IMR-90 (cell line): ENCODE results near the gene NUDT19. TPM values are rescaled to one million over a fixed set of nuclear protein-coding genes. Genes with fewer than 3 reads are reported as not detected.

Experiments used
- ATAC-seq: fragments of 200-7000 bp; cut with Tn5 transposase; 2 replicates; pipeline ENCODE4 v1.9.1; 2020; ENCODE audit warnings: low read depth, mild to moderate bottlenecking, moderate library complexity
- BruUV-seq: library from RNA; stranded (reverse); fragments of 400-500 nt; replicated peaks from 2 replicates; lab custom pipeline; 2021; lab: Mats Ljungman, UMichigan
- CTCF ChIA-PET: fragments of 300-600 bp; formaldehyde crosslinking; extraction: SDS; loops from one replicate; lab custom pipeline; 2021; ENCODE audit warnings: antibody characterized with exemption; lab: Yijun Ruan, JAX
- POLR2A ChIA-PET: fragments of 300-600 bp; sonication (Branson Sonifier 250); formaldehyde crosslinking; loops from one replicate; lab custom pipeline; 2022; ENCODE audit warnings: antibody characterized with exemption; ENCODE audit not compliant: unreplicated experiment; lab: Charles Lee
- DNase-seq: peaks from one replicate; pipeline ENCODE4 v3.0.0; 2013
- H2AFZ ChIP-seq: replicated peaks from 2 replicates; pipeline ENCODE3; 2013; ENCODE audit warnings: low read length, mild to moderate bottlenecking; ENCODE audit not compliant: poor library complexity
- H2AK5ac ChIP-seq: 2 replicates; pipeline ENCODE4 v1.6.1; 2013; ENCODE audit warnings: low read depth, low read length, inconsistent platforms
- H2AK9ac ChIP-seq: replicated peaks from 2 replicates; pipeline ENCODE3; 2013; ENCODE audit warnings: mild to moderate bottlenecking, low read depth, low read length, moderate library complexity; ENCODE audit not compliant: poor library complexity
- H2BK120ac ChIP-seq: 2 replicates; pipeline ENCODE4 v1.6.1; 2013; ENCODE audit warnings: low read depth, low read length, inconsistent platforms
- H2BK15ac ChIP-seq: 3 replicates; pipeline ENCODE4 v1.6.1; 2013; ENCODE audit warnings: low read depth, low read length, inconsistent platforms
- H2BK20ac ChIP-seq: 2 replicates; pipeline ENCODE4 v1.6.1; 2013; ENCODE audit warnings: low read depth, mild to moderate bottlenecking, inconsistent platforms, low read length, moderate library complexity
- H2BK5ac ChIP-seq: 2 replicates; pipeline ENCODE4 v1.6.1; 2013; ENCODE audit warnings: mild to moderate bottlenecking, low read depth, low read length, inconsistent platforms; ENCODE audit not compliant: poor library complexity, severe bottlenecking
- H3K14ac ChIP-seq: replicated peaks from 2 replicates; pipeline ENCODE4 v1.6.1; 2013; ENCODE audit warnings: low read depth, low read length, inconsistent platforms
- H3K18ac ChIP-seq: 2 replicates; pipeline ENCODE4 v1.6.1; 2013; ENCODE audit warnings: low read depth, low read length, control low read depth
- H3K23ac ChIP-seq: 2 replicates; pipeline ENCODE4 v1.6.1; 2013; ENCODE audit warnings: low read depth, low read length, inconsistent platforms
- H3K27ac ChIP-seq: 2 replicates; pipeline ENCODE4 v1.5.1; 2013; ENCODE audit warnings: mild to moderate bottlenecking, control low read depth, low read length; ENCODE audit not compliant: insufficient read depth
- H3K27me3 ChIP-seq: 2 replicates; pipeline ENCODE4 v1.6.1; 2013; ENCODE audit warnings: low read length; ENCODE audit not compliant: control insufficient read depth, insufficient read depth
- H3K36me3 ChIP-seq: 2 replicates; pipeline ENCODE4 v1.6.1; 2013; ENCODE audit warnings: low read length, mixed read lengths; ENCODE audit not compliant: control insufficient read depth, insufficient read depth
- H3K4ac ChIP-seq: 2 replicates; pipeline ENCODE4 v1.6.1; 2013; ENCODE audit warnings: low read depth, low read length, inconsistent platforms
- H3K4me1 ChIP-seq: 2 replicates; pipeline ENCODE4 v1.6.1; 2013; ENCODE audit warnings: low read length, mixed read lengths; ENCODE audit not compliant: control insufficient read depth, insufficient read depth
- H3K4me2 ChIP-seq: 2 replicates; pipeline ENCODE4 v1.6.1; 2013; ENCODE audit warnings: low read depth, mild to moderate bottlenecking, control low read depth, low read length, moderate library complexity
- H3K4me3 ChIP-seq: 2 replicates; pipeline ENCODE4 v1.5.1; 2013; ENCODE audit warnings: low read depth, mild to moderate bottlenecking, control low read depth, low read length, moderate library complexity; ENCODE audit not compliant: insufficient read depth
- H3K56ac ChIP-seq: 2 replicates; pipeline ENCODE4 v1.6.1; 2013; ENCODE audit warnings: low read length, inconsistent platforms; ENCODE audit not compliant: insufficient read depth; ENCODE audit errors: extremely low read depth
- H3K79me1 ChIP-seq, 2 experiments: 2 replicates each; pipeline ENCODE4 v1.6.1; 2013; ENCODE audit warnings: low read length in 2 of 2, inconsistent platforms in 1 of 2, low read depth in 1 of 2
- H3K9ac ChIP-seq: 2 replicates; pipeline ENCODE4 v1.6.1; 2013; ENCODE audit warnings: low read depth, low read length, control low read depth
- H3K9me1 ChIP-seq: 2 replicates; pipeline ENCODE4 v1.6.1; 2013; ENCODE audit warnings: low read length, inconsistent platforms; ENCODE audit not compliant: insufficient read depth
- H3K9me3 ChIP-seq: 2 replicates; pipeline ENCODE4 v1.6.1; 2013; ENCODE audit warnings: low read length; ENCODE audit not compliant: control insufficient read depth, insufficient read depth
- H4K20me1 ChIP-seq: 2 replicates; pipeline ENCODE4 v1.6.1; 2013; ENCODE audit warnings: low read length, inconsistent platforms; ENCODE audit not compliant: insufficient read depth
- H4K5ac ChIP-seq: 2 replicates; pipeline ENCODE4 v1.6.1; 2013; ENCODE audit warnings: mild to moderate bottlenecking, low read depth, low read length, control low read depth
- H4K8ac ChIP-seq, 2 experiments: 2 replicates each; pipeline ENCODE4 v1.6.1; 2013; ENCODE audit warnings: low read depth in 2 of 2, low read length in 2 of 2, control low read depth in 1 of 2, inconsistent platforms in 1 of 2
- H4K91ac ChIP-seq: 2 replicates; pipeline ENCODE4 v1.6.1; 2013; ENCODE audit warnings: low read depth, low read length, inconsistent platforms; ENCODE audit not compliant: insufficient read depth
- BHLHE40 ChIP-seq: fragments of 150-350 bp; IDR thresholded peaks from 2 replicates; pipeline ENCODE4 v1.6.1; 2016; ENCODE audit warnings: mild to moderate bottlenecking, low read depth, low read length
- CEBPB ChIP-seq: IDR thresholded peaks from 2 replicates; pipeline ENCODE4 v1.6.1; 2012; ENCODE audit warnings: low read depth, low read length, improper control_type of control experiment
- CHD1 ChIP-seq: IDR thresholded peaks from 2 replicates; pipeline ENCODE4 v1.6.1; 2012; ENCODE audit warnings: low read depth, low read length, improper control_type of control experiment
- MAFK ChIP-seq: IDR thresholded peaks from 2 replicates; pipeline ENCODE4 v1.6.1; 2012; ENCODE audit warnings: low read depth, low read length, improper control_type of control experiment
- MAZ ChIP-seq: IDR thresholded peaks from 2 replicates; pipeline ENCODE4 v1.6.1; 2012; ENCODE audit warnings: low read depth, mild to moderate bottlenecking, low read length, improper control_type of control experiment, moderate library complexity, borderline replicate concordance
- MXI1 ChIP-seq: IDR thresholded peaks from 2 replicates; pipeline ENCODE4 v1.6.1; 2012; ENCODE audit warnings: low read depth, mild to moderate bottlenecking, low read length, moderate library complexity, borderline replicate concordance
- NFE2L2 ChIP-seq: fragments of 150-350 bp; IDR thresholded peaks from 2 replicates; pipeline ENCODE4 v1.6.1; 2016; ENCODE audit warnings: low read depth, mild to moderate bottlenecking, low read length
- POLR2A ChIP-seq: IDR thresholded peaks from 2 replicates; pipeline ENCODE4 v1.6.1; 2012; ENCODE audit warnings: mild to moderate bottlenecking, low read depth, low read length
- RAD21 ChIP-seq: IDR thresholded peaks from 2 replicates; pipeline ENCODE4 v1.6.1; 2012; ENCODE audit warnings: low read length, improper control_type of control experiment
- RCOR1 ChIP-seq: IDR thresholded peaks from 2 replicates; pipeline ENCODE4 v1.6.1; 2012; ENCODE audit warnings: mild to moderate bottlenecking, low read length, improper control_type of control experiment; ENCODE audit not compliant: insufficient replicate concordance
- RFX5 ChIP-seq: IDR thresholded peaks from 2 replicates; pipeline ENCODE4 v1.8.0; 2012; ENCODE audit warnings: low read depth, mild to moderate bottlenecking, low read length, moderate library complexity
- SMC3 ChIP-seq: fragments of 150-350 bp; IDR thresholded peaks from 2 replicates; pipeline ENCODE4 v1.6.1; 2016; ENCODE audit warnings: low read depth, mild to moderate bottlenecking, antibody characterized with exemption, low read length, moderate library complexity
- WGBS, 2 experiments: methylation state at CpG; one replicate each; pipeline versions ENCODE4 v1.1.5 to v1.1.7; 2013; ENCODE audit warnings: missing lambda C conversion rate in 2 of 2; ENCODE audit not compliant: insufficient read length in 1 of 2; ENCODE audit errors: extremely low coverage in 2 of 2; 5-methylcytosine and 5-hydroxymethylcytosine counted together
- dilution Hi-C: fragments of 300-500 bp; cut with HindIII; formaldehyde crosslinking; loops from one replicate; pipeline ENCODE4 v1.14.3; 2018; ENCODE audit warnings: low sequenced_read_pairs; ENCODE audit not compliant: unreplicated experiment
- in situ Hi-C: fragments of 300-500 bp; cut with MboI; formaldehyde crosslinking; loops from 3 replicates; pipeline ENCODE4 v1.14.3; 2019; ENCODE audit warnings: low sequenced_read_pairs, inconsistent platforms, mixed read lengths
- intact Hi-C: fragments of 100-400 bp; cut with micrococcal nuclease; formaldehyde crosslinking; loops from 2 replicates; pipeline ENCODE4 v1.10.0; 2022
- polyA plus RNA-seq, 3 experiments: library from polyadenylated mRNA; depleted of rRNA; stranded (reverse); fragments of >200 nt; gene quantifications; 2 replicates each; pipeline ENCODE4 v1.2.3, GENCODE V29; 2012; ENCODE audit warnings: low replicate concordance in 1 of 3
- total RNA-seq: library from RNA; depleted of rRNA; stranded (reverse); fragments of >200 nt; gene quantifications from 2 replicates; pipeline ENCODE4 v1.2.3, GENCODE V29; 2012
- TF ChIP-seq, protein P1 (sequence below): fragments of 150-350 bp; IDR thresholded peaks from 2 replicates; pipeline ENCODE4 v1.6.1; 2017; ENCODE audit warnings: mild to moderate bottlenecking, antibody characterized with exemption, low read length, low read depth
- TF ChIP-seq, protein P2 (sequence below): conservative IDR thresholded peaks from 2 replicates; pipeline ENCODE4 v1.5.1; 2012; ENCODE audit warnings: mild to moderate bottlenecking, low read depth, low read length, improper control_type of control experiment
- TF ChIP-seq, protein P3 (sequence below): fragments of 150-350 bp; IDR thresholded peaks from 2 replicates; pipeline ENCODE4 v1.6.1; 2016; ENCODE audit warnings: low read depth, mild to moderate bottlenecking, low read length, moderate library complexity, borderline replicate concordance

NUDT19 gene
- total and polyA plus RNA-seq, 2 of the 4 experiments (the other 2 are of a cell fraction), result 4.1 to 4.5 TPM

DNA sequence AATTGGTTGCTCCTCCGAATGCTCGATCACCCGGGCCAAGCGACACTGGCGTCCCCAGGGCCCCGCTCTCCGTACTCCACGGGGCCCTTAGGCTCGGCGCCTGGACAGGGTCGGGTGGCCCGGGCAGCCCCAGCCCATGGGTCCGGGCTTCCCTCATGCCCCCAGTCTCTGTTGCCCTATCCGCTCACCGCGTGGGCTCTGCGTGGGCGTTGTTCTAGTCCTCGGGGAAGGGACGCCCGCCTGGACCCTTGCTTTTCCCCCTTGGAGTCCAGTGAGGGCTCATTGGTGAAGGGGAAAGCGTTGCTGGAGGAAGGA, 29.3 kb downstream of the NUDT19 start:
- no peak overlapping the region for H3K23ac ChIP-seq
- no peak overlapping the region for H3K18ac ChIP-seq
- TF ChIP-seq CHD1, result no peak
- TF ChIP-seq RAD21, result no peak
- TF ChIP-seq, protein P1, sequence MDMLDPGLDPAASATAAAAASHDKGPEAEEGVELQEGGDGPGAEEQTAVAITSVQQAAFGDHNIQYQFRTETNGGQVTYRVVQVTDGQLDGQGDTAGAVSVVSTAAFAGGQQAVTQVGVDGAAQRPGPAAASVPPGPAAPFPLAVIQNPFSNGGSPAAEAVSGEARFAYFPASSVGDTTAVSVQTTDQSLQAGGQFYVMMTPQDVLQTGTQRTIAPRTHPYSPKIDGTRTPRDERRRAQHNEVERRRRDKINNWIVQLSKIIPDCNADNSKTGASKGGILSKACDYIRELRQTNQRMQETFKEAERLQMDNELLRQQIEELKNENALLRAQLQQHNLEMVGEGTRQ, result no peak
- no peak for TF ChIP-seq CEBPB
- no peak for TF ChIP-seq POLR2A
- TF ChIP-seq, protein P2, sequence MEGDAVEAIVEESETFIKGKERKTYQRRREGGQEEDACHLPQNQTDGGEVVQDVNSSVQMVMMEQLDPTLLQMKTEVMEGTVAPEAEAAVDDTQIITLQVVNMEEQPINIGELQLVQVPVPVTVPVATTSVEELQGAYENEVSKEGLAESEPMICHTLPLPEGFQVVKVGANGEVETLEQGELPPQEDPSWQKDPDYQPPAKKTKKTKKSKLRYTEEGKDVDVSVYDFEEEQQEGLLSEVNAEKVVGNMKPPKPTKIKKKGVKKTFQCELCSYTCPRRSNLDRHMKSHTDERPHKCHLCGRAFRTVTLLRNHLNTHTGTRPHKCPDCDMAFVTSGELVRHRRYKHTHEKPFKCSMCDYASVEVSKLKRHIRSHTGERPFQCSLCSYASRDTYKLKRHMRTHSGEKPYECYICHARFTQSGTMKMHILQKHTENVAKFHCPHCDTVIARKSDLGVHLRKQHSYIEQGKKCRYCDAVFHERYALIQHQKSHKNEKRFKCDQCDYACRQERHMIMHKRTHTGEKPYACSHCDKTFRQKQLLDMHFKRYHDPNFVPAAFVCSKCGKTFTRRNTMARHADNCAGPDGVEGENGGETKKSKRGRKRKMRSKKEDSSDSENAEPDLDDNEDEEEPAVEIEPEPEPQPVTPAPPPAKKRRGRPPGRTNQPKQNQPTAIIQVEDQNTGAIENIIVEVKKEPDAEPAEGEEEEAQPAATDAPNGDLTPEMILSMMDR, result no peak
- TF ChIP-seq MAFK, result no peak
- TF ChIP-seq MXI1, result no peak
- no peak for TF ChIP-seq NFE2L2
- no peak for TF ChIP-seq MAZ
- TF ChIP-seq, protein P3, sequence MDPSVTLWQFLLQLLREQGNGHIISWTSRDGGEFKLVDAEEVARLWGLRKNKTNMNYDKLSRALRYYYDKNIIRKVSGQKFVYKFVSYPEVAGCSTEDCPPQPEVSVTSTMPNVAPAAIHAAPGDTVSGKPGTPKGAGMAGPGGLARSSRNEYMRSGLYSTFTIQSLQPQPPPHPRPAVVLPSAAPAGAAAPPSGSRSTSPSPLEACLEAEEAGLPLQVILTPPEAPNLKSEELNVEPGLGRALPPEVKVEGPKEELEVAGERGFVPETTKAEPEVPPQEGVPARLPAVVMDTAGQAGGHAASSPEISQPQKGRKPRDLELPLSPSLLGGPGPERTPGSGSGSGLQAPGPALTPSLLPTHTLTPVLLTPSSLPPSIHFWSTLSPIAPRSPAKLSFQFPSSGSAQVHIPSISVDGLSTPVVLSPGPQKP, result no peak
- TF ChIP-seq SMC3, result no peak
- no peak for TF ChIP-seq BHLHE40
- no peak for TF ChIP-seq RCOR1
- TF ChIP-seq RFX5, result no peak
- intact Hi-C loops, result no loop called here
- no peaks in the 10 kb centered on the region for H3K9me1 ChIP-seq
- no peak overlapping the region for H2BK5ac ChIP-seq
- POLR2A ChIA-PET, result no interaction called here
- H3K4ac ChIP-seq, result no peak overlapping the region
- no peak overlapping the region for H4K5ac ChIP-seq
- no peak overlapping the region for H3K4me3 ChIP-seq
- H3K4me2 ChIP-seq, result no peak overlapping the region
- 97% methylated on average over 5 of the region's 22 CpGs; no CpG with 5 or more reads in 1 of the 2 experiments for WGBS, 2 experiments
- CTCF ChIA-PET, result no interaction called here
- H4K91ac ChIP-seq, result no peak overlapping the region
- no peaks in the 10 kb centered on the region for H3K27me3 ChIP-seq
- no peaks in the 10 kb centered on the region for H3K4me1 ChIP-seq
- DNase-seq (no peak), ATAC-seq (no peak)
- H4K8ac ChIP-seq, result no peak overlapping the region
- H3K9ac ChIP-seq, result no peak overlapping the region
- H2BK120ac ChIP-seq, result no peak overlapping the region
- H3K36me3 ChIP-seq, result peaks cover 2% of the 10 kb centered on the region; the same call in 1 of the 2 replicates
- H3K27ac ChIP-seq, result no peak overlapping the region
- H3K56ac ChIP-seq, result no peak overlapping the region
- H3K14ac ChIP-seq, result no peak overlapping the region
- no peak overlapping the region for H2AK5ac ChIP-seq
- no peak overlapping the region for H2BK20ac ChIP-seq
- H3K9me3 ChIP-seq, result no peaks in the 10 kb centered on the region
- no TSS peak for BruUV-seq
- no peak overlapping the region for H2AK9ac ChIP-seq
- no peaks in the 10 kb centered on the region for H4K20me1 ChIP-seq
- dilution Hi-C loops, result no loop called here
- no peak overlapping the region for H2BK15ac ChIP-seq
- H2AFZ ChIP-seq, result no peak overlapping the region
- in situ Hi-C loops, result no loop called here
- no peaks in the 10 kb centered on the region for H3K79me1 ChIP-seq
